Smooth muscle cell (in vitro differentiated cells): ENCODE results near the gene TEAD3. TPM values are rescaled to one million over a fixed set of nuclear protein-coding genes. Genes with fewer than 3 reads are reported as not detected.
"Not testable (repeated sequence)": the region's sequence is repeated elsewhere in the genome, so short reads cannot be mapped to it uniquely, and the experiment has no call there.

Source experiments
- DNase-seq: peaks from one replicate; lab custom pipeline; 2025; ENCODE audit not compliant: unreplicated experiment; lab: John Stamatoyannopoulos, UW
- H2AFZ ChIP-seq: fragments of 200-600 bp; sonication (generic); 2 replicates; pipeline ENCODE4 v1.6.0; 2016; ENCODE audit warnings: antibody characterized with exemption, low read depth, mild to moderate bottlenecking
- H3F3A ChIP-seq: fragments of 200-600 bp; sonication (generic); 2 replicates; pipeline ENCODE4 v1.6.0; 2017; ENCODE audit warnings: antibody characterized with exemption, low read depth
- H3K27ac ChIP-seq: fragments of 200-600 bp; sonication (generic); 2 replicates; pipeline ENCODE4 v1.5.1; 2016; ENCODE audit warnings: low read depth, mild to moderate bottlenecking
- H3K27me3 ChIP-seq: fragments of 200-600 bp; sonication (generic); 2 replicates; pipeline ENCODE4 v1.6.1; 2016; ENCODE audit warnings: low read depth, mild to moderate bottlenecking
- H3K36me3 ChIP-seq: fragments of 200-600 bp; sonication (generic); 2 replicates; pipeline ENCODE4 v1.5.1; 2016; ENCODE audit warnings: low read depth
- H3K4me1 ChIP-seq: fragments of 200-600 bp; sonication (generic); 2 replicates; pipeline ENCODE4 v1.5.1; 2016; ENCODE audit warnings: low read depth
- H3K4me2 ChIP-seq: fragments of 200-600 bp; sonication (generic); 2 replicates; pipeline ENCODE4 v1.6.0; 2016; ENCODE audit warnings: mild to moderate bottlenecking
- H3K4me3 ChIP-seq: fragments of 200-600 bp; sonication (generic); 2 replicates; pipeline ENCODE4 v1.5.1; 2016; ENCODE audit warnings: mild to moderate bottlenecking
- H3K79me2 ChIP-seq: fragments of 200-600 bp; sonication (generic); 2 replicates; pipeline ENCODE4 v1.6.0; 2016; ENCODE audit warnings: low read depth, mild to moderate bottlenecking
- H3K9ac ChIP-seq: fragments of 200-600 bp; sonication (generic); 2 replicates; pipeline ENCODE4 v1.6.0; 2016; ENCODE audit warnings: low read depth
- H3K9me3 ChIP-seq: fragments of 200-600 bp; sonication (generic); replicated peaks from 2 replicates; pipeline ENCODE4 v1.5.1; 2016; ENCODE audit warnings: low read depth
- H4K20me1 ChIP-seq: fragments of 200-600 bp; sonication (generic); 2 replicates; pipeline ENCODE4 v1.6.0; 2016; ENCODE audit warnings: low read depth
- WGBS: methylation state at CpG from one replicate; pipeline ENCODE4 v1.1.7; 2016; ENCODE audit warnings: low lambda C conversion rate; 5-methylcytosine and 5-hydroxymethylcytosine counted together
- polyA plus RNA-seq: library from polyadenylated mRNA; unstranded; fragments of >200 nt; fragmentation: Nextera tagmentation; extraction: Ambion mirVana; gene quantifications from 2 replicates; pipeline ENCODE4 v1.2.1, GENCODE V29; 2016
- total RNA-seq: library from RNA; depleted of rRNA; stranded (reverse); fragments of >200 nt; gene quantifications from 2 replicates; pipeline ENCODE4 v1.2.3, GENCODE V29; 2014
- TF ChIP-seq, protein P1 (sequence below): fragments of 200-600 bp; sonication (generic); IDR thresholded peaks from 2 replicates; pipeline ENCODE4 v1.5.1; 2017; ENCODE audit warnings: borderline replicate concordance, mild to moderate bottlenecking, antibody characterized with exemption; ENCODE audit not compliant: insufficient read depth, poor library complexity, severe bottlenecking

The TEAD3 gene
- total and polyA plus RNA-seq, 2 experiments from 2014 or later = 29.1 to 40.6 TPM

GRCh38 chr6:35519313-35520015, 22.6 kb upstream of the TEAD3 start:
- H3F3A ChIP-seq = no peaks in the 10 kb centered on the region
- H3K27me3 ChIP-seq = no peaks in the 10 kb centered on the region
- H3K4me3 ChIP-seq = no peak overlapping the region
- H2AFZ ChIP-seq = no peak overlapping the region
- H3K4me1 ChIP-seq = no peaks in the 10 kb centered on the region
- H3K9me3 ChIP-seq = no peaks in the 10 kb centered on the region
- H3K4me2 ChIP-seq = no peak overlapping the region
- H3K36me3 ChIP-seq = no peaks in the 10 kb centered on the region
- DNase-seq = no peak
- H3K9ac ChIP-seq = no peak overlapping the region
- no peaks in the 10 kb centered on the region for H3K79me2 ChIP-seq
- TF ChIP-seq, protein P1, sequence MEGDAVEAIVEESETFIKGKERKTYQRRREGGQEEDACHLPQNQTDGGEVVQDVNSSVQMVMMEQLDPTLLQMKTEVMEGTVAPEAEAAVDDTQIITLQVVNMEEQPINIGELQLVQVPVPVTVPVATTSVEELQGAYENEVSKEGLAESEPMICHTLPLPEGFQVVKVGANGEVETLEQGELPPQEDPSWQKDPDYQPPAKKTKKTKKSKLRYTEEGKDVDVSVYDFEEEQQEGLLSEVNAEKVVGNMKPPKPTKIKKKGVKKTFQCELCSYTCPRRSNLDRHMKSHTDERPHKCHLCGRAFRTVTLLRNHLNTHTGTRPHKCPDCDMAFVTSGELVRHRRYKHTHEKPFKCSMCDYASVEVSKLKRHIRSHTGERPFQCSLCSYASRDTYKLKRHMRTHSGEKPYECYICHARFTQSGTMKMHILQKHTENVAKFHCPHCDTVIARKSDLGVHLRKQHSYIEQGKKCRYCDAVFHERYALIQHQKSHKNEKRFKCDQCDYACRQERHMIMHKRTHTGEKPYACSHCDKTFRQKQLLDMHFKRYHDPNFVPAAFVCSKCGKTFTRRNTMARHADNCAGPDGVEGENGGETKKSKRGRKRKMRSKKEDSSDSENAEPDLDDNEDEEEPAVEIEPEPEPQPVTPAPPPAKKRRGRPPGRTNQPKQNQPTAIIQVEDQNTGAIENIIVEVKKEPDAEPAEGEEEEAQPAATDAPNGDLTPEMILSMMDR = no peak
- H3K27ac ChIP-seq = no peak overlapping the region
- H4K20me1 ChIP-seq = no peaks in the 10 kb centered on the region
- 87% methylated on average over 9 of the region's 9 CpGs for WGBS

DNA sequence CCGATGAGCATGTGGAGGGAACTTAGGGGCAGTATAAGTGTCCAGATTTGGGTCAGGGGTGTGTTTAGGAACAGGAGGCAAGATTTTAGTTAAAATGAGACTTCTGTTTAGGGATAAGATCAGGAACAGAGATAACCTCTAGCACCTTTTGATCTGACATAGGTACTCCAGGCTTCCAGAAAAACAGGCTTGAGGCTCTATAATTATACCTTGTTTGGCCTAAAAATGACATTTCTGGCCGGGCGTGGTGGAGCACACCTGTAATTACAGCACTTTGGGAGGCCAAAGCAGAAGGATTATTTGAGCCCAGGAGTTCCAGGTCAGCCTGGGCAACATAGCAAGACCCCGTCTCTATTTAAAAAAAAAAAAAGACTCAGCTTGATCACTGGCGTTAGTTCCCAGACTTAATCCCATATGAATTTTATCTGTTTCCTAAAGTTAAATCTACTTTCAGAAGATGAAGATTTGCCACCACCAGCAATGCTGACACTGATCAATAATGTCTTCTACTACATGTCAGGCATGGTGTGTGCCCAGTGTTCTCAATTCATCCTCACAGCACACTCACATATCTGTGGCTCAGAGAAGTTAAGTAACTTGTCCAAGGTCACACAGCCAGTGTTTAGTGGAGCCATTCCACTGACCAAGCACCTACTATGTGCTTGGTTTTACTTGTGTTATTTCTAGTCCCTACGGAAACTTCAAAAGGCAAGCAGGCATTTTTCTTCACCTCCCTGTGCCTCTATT, 21.9 kb upstream of the TEAD3 start:
- TF ChIP-seq, protein P1 = no peak
- no peak overlapping the region for H2AFZ ChIP-seq
- H3K79me2 ChIP-seq = no peaks in the 10 kb centered on the region
- no peaks in the 10 kb centered on the region for H3K27me3 ChIP-seq
- H4K20me1 ChIP-seq = no peaks in the 10 kb centered on the region
- no peaks in the 10 kb centered on the region for H3K36me3 ChIP-seq
- WGBS = 88% methylated on average over 6 of the region's 6 CpGs
- H3K27ac ChIP-seq = no peak overlapping the region
- H3K4me2 ChIP-seq = no peak overlapping the region
- no peak for DNase-seq
- no peaks in the 10 kb centered on the region for H3K4me1 ChIP-seq
- no peak overlapping the region for H3K4me3 ChIP-seq
- H3K9ac ChIP-seq = no peak overlapping the region
- no peaks in the 10 kb centered on the region for H3K9me3 ChIP-seq
- H3F3A ChIP-seq = no peaks in the 10 kb centered on the region

DNA sequence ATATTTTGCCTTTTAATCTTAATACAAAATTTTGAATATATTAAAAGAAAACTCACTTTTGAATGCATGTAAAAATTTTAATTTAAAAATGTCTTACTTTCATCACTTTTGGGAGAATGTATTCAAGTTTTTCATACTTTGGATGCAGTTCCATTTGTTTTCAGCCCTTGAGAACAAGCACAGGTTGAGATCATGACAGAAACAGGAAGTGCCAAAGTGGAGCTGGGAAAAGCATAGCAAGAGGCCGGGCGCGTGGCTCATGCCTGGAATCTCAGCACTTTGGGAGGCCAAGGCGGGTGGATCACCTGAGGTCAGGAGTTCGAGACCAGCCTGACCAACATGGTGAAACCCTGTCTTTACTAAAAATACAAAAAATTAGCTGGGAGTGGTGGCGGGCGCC, 21.1 kb upstream of the TEAD3 start:
- not testable (repeated sequence) for H3K4me1 ChIP-seq, H3K4me2 ChIP-seq, H2AFZ ChIP-seq, H3K9ac ChIP-seq, H3K27me3 ChIP-seq, H3K36me3 ChIP-seq, H3K79me2 ChIP-seq, H4K20me1 ChIP-seq, H3F3A ChIP-seq, DNase-seq, H3K27ac ChIP-seq, H3K9me3 ChIP-seq, H3K4me3 ChIP-seq
- 89% methylated on average over 7 of the region's 7 CpGs for WGBS

DNA sequence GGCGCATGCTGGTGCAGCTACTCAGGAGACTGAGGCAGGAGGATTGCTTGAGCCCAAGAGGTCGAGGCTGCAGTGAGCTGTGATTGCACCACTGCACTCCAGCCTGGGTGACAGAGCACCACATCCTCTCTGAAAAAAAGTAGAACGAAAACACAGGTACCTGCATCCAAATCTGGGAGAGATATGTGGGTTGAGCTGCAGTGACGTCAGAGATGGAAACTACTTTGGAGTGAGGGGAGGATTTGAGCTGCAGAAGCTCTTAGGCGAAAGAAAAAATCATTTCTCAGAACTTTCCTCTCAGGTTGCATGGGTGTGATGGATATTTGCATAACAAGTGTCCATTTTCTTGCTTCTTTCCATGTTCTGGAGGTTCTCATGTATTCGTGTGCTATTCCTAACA, 19.8 kb upstream of the TEAD3 start:
- H4K20me1 ChIP-seq = no peaks in the 10 kb centered on the region
- no peak overlapping the region for H3K4me3 ChIP-seq
- H3K27me3 ChIP-seq = no peaks in the 10 kb centered on the region
- DNase-seq = no peak
- no peak overlapping the region for H3K4me2 ChIP-seq
- WGBS = 82% methylated on average over 6 of the region's 6 CpGs
- no peaks in the 10 kb centered on the region for H3K36me3 ChIP-seq
- no peak overlapping the region for H3K9ac ChIP-seq
- H3K9me3 ChIP-seq = no peaks in the 10 kb centered on the region
- no peaks in the 10 kb centered on the region for H3K4me1 ChIP-seq
- H3K79me2 ChIP-seq = no peaks in the 10 kb centered on the region
- H3F3A ChIP-seq = no peaks in the 10 kb centered on the region
- TF ChIP-seq, protein P1 = no peak
- no peak overlapping the region for H2AFZ ChIP-seq
- no peak overlapping the region for H3K27ac ChIP-seq

DNA sequence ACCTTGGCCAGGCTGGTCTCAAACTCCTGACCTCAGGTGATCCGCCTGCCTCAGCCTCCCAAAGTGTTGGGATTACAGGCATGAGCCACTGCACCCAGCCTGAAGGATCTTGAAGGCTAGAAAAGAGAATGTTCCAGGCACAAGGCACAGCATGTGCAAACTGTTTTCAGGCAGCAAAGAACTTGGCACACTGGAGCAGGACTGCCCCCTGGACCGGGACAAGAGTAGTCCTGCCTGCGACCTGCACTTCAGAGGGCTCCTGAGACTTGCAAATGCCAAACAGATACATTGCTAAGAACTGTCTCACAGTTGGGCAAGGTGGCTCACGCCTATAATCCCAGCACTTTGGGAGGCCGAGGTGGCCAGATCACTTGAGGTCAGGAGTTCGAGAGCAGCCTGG, 19.1 kb upstream of the TEAD3 start:
- not testable (repeated sequence) for H3K79me2 ChIP-seq
- 88% methylated on average over 6 of the region's 6 CpGs for WGBS

More for the DNA sequence above, 19.1 kb upstream of the TEAD3 start:
- not testable (repeated sequence) for H3K9ac ChIP-seq, H3K4me2 ChIP-seq, H3K27me3 ChIP-seq, H3F3A ChIP-seq, H3K9me3 ChIP-seq, H4K20me1 ChIP-seq, H3K36me3 ChIP-seq, H2AFZ ChIP-seq, DNase-seq, H3K4me1 ChIP-seq, H3K27ac ChIP-seq, H3K4me3 ChIP-seq
